Breast epithelium (tissue), 4 donors: ENCODE measurements around the gene EBF3. TPM values are rescaled to one million over a fixed set of nuclear protein-coding genes. Genes with fewer than 3 reads are reported as not detected.

ENCODE experiments used
- DNase-seq, 2 donors: peaks; one replicate each; pipeline ENCODE4 v3.0.0-alpha.2; 2019; ENCODE audit warnings: low spot score in 2 of 2
- H3K27ac ChIP-seq, 2 donors: fragments of 200-600 bp; sonication (generic) in 1 of 2; one replicate each; pipeline ENCODE4 v1.5.1; 2016 to 2019; ENCODE audit warnings: mild to moderate bottlenecking in 1 of 2
- H3K27me3 ChIP-seq, 2 donors: fragments of 200-600 bp; sonication (generic) in 1 of 2; one replicate each; pipeline versions ENCODE4 v1.5.1 to v1.6.0; 2017 to 2019; ENCODE audit warnings: control low read depth in 1 of 2, mild to moderate bottlenecking in 1 of 2
- H3K36me3 ChIP-seq: fragments of 200-600 bp; one replicate; pipeline ENCODE4 v1.5.1; 2019
- H3K4me1 ChIP-seq, 2 donors: fragments of 200-600 bp; sonication (generic); one replicate each; pipeline ENCODE4 v1.5.1; 2016 to 2019; ENCODE audit warnings: control low read depth in 1 of 2
- H3K4me3 ChIP-seq, 3 donors: fragments of 200-600 bp; sonication (generic); 1 replicate in 2 of 3; 2 replicates in 1 of 3; pipeline ENCODE4 v1.5.1; 2016 to 2019; ENCODE audit warnings: mild to moderate bottlenecking in 3 of 3, moderate library complexity in 2 of 3
- H3K9me3 ChIP-seq, 2 donors: fragments of 200-600 bp; sonication (generic) in 1 of 2; one replicate each; pipeline ENCODE4 v1.5.1; 2016 to 2019; ENCODE audit warnings: control low read depth in 1 of 2
- POLR2A ChIP-seq: fragments of 450-650 bp; IDR thresholded peaks from one replicate; pipeline ENCODE4 v1.6.1; 2016; ENCODE audit warnings: antibody characterized with exemption, mild to moderate bottlenecking, moderate library complexity
- POLR2AphosphoS5 ChIP-seq, 3 donors: sonication (generic); formaldehyde crosslinking; IDR thresholded peaks; one replicate each; pipeline ENCODE4 v1.6.1; 2017; ENCODE audit warnings: antibody characterized with exemption in 3 of 3
- intact Hi-C: fragments of 100-400 bp; cut with DNase I; formaldehyde crosslinking; loops from one replicate; pipeline ENCODE4 v1.15.1; 2023; ENCODE audit warnings: low total_unique reads
- total RNA-seq, 3 donors: library from RNA; depleted of rRNA; stranded (reverse); fragments of >200 nt; gene quantifications; one replicate each; pipeline ENCODE4 v1.1.0, GENCODE V29; 2016
- TF ChIP-seq, protein P1 (sequence below), 3 donors: fragments of 450-650 bp; IDR thresholded peaks; one replicate each; pipeline ENCODE4 v1.5.1; 2016 to 2017; ENCODE audit warnings: antibody characterized with exemption in 3 of 3, mild to moderate bottlenecking in 3 of 3, moderate library complexity in 3 of 3

Gene EBF3
- total RNA-seq, 3 donors from 2014 or later, result 4.2 to 28.0 (median 6.6) TPM

DNA sequence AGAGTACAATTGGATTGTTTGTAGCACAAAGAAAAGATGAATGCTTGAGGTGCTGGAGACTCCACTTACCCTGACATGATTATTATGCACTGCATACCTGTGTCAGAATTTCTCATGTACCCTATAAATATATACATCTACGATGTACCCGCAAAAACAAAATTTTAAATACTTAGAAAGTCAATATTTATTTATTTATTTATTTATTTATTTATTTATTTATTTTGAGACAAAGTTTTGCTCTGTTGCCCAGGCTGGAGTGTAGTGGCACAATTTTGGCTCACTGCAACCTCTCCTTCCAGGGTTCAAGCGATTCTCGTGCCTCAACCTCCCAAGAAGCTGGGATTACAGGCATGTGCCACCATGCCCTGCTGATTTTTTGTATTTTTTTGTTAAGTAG lies 35.1 kb upstream of the EBF3 start:
- no peaks in the 10 kb centered on the region for H3K36me3 ChIP-seq
- no peaks in the 10 kb centered on the region for H3K27me3 ChIP-seq
- no peak overlapping the region for H3K27ac ChIP-seq
- no peak for DNase-seq
- intact Hi-C loops, result no loop called here
- no peak for TF ChIP-seq POLR2A
- TF ChIP-seq, protein P1, sequence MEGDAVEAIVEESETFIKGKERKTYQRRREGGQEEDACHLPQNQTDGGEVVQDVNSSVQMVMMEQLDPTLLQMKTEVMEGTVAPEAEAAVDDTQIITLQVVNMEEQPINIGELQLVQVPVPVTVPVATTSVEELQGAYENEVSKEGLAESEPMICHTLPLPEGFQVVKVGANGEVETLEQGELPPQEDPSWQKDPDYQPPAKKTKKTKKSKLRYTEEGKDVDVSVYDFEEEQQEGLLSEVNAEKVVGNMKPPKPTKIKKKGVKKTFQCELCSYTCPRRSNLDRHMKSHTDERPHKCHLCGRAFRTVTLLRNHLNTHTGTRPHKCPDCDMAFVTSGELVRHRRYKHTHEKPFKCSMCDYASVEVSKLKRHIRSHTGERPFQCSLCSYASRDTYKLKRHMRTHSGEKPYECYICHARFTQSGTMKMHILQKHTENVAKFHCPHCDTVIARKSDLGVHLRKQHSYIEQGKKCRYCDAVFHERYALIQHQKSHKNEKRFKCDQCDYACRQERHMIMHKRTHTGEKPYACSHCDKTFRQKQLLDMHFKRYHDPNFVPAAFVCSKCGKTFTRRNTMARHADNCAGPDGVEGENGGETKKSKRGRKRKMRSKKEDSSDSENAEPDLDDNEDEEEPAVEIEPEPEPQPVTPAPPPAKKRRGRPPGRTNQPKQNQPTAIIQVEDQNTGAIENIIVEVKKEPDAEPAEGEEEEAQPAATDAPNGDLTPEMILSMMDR (IDR thresholded peaks at IDR 0.05), result no peak
- TF ChIP-seq POLR2AphosphoS5 (IDR thresholded peaks at IDR 0.05), result no peak
- no peaks in the 10 kb centered on the region for H3K4me1 ChIP-seq
- H3K4me3 ChIP-seq, result no peak overlapping the region
- H3K9me3 ChIP-seq, result peaks cover 0 to 20% of the 10 kb centered on the region in 2 donors

DNA sequence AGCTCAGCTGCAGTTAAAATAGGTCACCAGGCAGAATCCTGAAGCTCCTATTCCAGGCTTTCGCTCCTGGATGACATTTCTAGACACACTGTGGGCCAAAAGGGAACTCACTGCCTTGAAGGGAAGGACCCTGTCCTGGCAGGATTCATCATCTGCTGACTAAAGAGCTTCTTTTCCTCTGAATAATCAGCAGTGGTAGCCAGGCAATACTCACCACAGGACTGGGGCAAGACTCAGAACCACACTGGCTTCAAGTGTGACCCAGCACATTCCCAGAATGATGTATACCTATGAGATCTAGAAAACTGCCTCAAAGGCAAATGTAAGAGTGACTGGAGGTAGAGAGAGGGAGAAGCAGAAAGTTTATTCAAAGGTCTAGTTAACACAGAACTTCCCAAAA lies 29.5 kb upstream of the EBF3 start:
- intact Hi-C loops, result no loop called here
- Histone ChIP-seq H3K9me3 (peaks cover 3 to 12% of the 10 kb centered on the region in 2 donors), H3K36me3 (no peaks in the 10 kb centered on the region), H3K27ac (no peak overlapping the region), H3K4me1 (no peaks in the 10 kb centered on the region), H3K27me3 (peaks cover 0 to 4% of the 10 kb centered on the region in 2 donors), H3K4me3 (no peak overlapping the region)
- TF ChIP-seq, protein P1 (IDR thresholded peaks at IDR 0.05), result no peak
- no peak for DNase-seq

DNA sequence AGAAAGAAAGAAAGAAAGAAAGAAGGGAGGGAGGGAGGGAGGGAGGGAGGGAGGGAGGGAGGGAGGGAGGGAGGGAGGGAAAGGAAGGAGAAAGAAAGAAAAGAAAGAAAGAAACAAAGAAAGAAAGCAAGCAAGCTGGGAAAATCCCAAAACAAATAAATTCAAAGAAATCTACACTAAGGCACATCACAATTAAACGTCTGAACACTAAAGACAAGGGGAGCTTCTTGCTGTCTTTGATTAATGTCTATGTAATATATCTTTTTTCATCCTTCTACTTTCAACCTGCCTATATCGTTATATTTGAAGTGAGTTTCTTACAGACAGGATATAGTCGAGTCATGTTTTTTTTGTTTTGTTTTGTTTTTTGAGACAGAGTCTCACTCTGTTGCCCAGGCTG lies 28.3 kb upstream of the EBF3 start:
- intact Hi-C loops, result no loop called here
- no peak overlapping the region for H3K27ac ChIP-seq
- H3K27me3 ChIP-seq, result peaks cover 0 to 4% of the 10 kb centered on the region in 2 donors
- no peaks in the 10 kb centered on the region for H3K4me1 ChIP-seq
- H3K36me3 ChIP-seq, result no peaks in the 10 kb centered on the region
- DNase-seq, result no peak
- TF ChIP-seq POLR2A (no peak), POLR2AphosphoS5 (IDR thresholded peaks at IDR 0.05) (no peak)
- TF ChIP-seq, protein P1 (IDR thresholded peaks at IDR 0.05), result no peak
- H3K9me3 ChIP-seq, result peaks cover 3 to 8% of the 10 kb centered on the region in 2 donors
- H3K4me3 ChIP-seq, result no peak overlapping the region

DNA sequence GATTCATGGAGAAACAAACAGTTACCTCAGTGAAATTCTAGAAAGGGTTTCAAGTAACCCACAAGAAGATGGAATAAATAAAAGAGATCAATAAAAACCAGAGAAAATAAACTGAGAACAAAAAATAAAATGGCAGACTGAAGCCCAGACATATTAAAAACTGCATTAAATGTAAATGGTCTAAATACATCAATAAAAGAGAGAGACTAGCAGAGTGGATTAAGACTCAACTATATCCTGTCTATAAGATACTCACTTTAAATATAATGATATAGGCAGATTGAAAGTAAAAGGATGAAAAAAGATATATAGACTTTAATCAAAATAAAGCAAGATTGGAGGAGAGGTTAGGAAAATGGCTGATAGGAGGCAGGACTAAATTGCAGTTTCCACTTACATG lies 18.8 kb upstream of the EBF3 start:
- Histone ChIP-seq H3K27ac (no peak overlapping the region), H3K27me3 (peaks cover 0 to 4% of the 10 kb centered on the region in 2 donors), H3K36me3 (no peaks in the 10 kb centered on the region), H3K9me3 (peaks cover 21 to 26% of the 10 kb centered on the region in 2 donors), H3K4me3 (no peak overlapping the region), H3K4me1 (no peaks in the 10 kb centered on the region)
- TF ChIP-seq, protein P1 (IDR thresholded peaks at IDR 0.05), result no peak
- no peak for TF ChIP-seq POLR2AphosphoS5 (IDR thresholded peaks at IDR 0.05)
- DNase-seq, result no peak
- intact Hi-C loops, result no loop called here

DNA sequence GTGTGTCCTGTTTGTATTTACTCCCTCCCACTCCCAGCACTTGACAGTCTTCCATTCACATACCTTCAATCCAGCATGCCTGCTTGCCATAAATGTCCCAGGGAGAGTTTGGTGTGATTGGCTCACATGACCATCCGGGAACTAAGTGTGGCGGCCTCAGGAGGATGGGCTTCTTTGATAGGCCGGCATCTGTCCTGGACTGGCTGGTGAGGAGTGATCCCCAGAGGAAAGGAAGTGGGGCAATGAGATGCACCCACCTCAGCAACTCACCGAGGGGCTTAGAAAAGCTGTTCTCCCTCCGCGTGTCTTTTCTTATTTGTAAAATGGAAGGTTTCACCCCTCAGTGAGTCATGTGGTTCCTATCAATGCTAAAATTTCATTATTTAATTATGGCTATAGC lies 14.9 kb upstream of the EBF3 start:
- Histone ChIP-seq H3K4me3 (no peak overlapping the region), H3K36me3 (no peaks in the 10 kb centered on the region), H3K27me3 (peaks cover 0 to 29% of the 10 kb centered on the region in 2 donors), H3K9me3 (peaks cover 10 to 24% of the 10 kb centered on the region in 2 donors), H3K4me1 (no peaks in the 10 kb centered on the region), H3K27ac (no peak overlapping the region)
- intact Hi-C loops, result no loop called here
- no peak for DNase-seq
- no peak for TF ChIP-seq POLR2AphosphoS5 (IDR thresholded peaks at IDR 0.05)
- TF ChIP-seq, protein P1 (IDR thresholded peaks at IDR 0.05), result no peak
- no peak for TF ChIP-seq POLR2A
